Right lobe of liver (tissue), 4 donors: Measurements from ENCODE around the gene ALLC.

Experiments
- CTCF ChIP-seq, 4 donors: fragments of 200-600 bp in 3 of 4; fragments of 450-650 bp in 1 of 4; IDR thresholded peaks; one replicate each; pipeline versions ENCODE4 v1.5.1 to v1.8.0; 2016 to 2022; ENCODE audit warnings: antibody characterized with exemption in 4 of 4, mild to moderate bottlenecking in 2 of 4
- POLR2A ChIP-seq: fragments of 450-650 bp; IDR thresholded peaks from one replicate; pipeline ENCODE4 v1.6.1; 2017; ENCODE audit warnings: antibody characterized with exemption, mild to moderate bottlenecking
- donor health status: DM: no; HTN: no; CAD: no.
- donor health status: DM: no; HTN: no; CAD: no.
- donor health status: DM: no; HTN: yes; CAD: no.

GRCh38 chr2:3751806-3752205 lies 93.8 kb downstream of the ALLC start:
- TF ChIP-seq CTCF (IDR thresholded peaks at IDR 0.05), result no peak
- TF ChIP-seq POLR2A, result no peak
